ENCODE measurements around the gene HECTD4.
A peak's percentile ranks its signal among the peaks of the same experiment; 100 is the strongest.

Gene HECTD4

DNA sequence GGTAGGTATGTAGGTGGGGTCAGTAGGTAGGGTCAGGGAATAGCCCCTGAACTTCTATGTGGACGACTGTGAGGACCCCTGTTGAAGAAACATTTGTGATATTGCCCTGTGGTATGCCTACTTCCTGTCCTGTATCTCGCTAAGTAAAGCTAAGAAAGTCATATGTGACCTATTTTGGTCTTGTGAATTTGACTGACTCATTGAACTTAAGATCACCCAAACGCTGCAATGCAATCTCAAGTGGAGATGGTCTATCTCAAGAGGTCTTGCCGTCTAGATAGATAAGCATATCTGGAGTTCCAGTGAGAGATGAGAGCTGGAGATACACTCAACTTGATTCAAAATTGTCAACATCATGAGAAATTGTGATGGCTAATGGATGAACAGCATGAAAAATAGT is 183.1 kb downstream of the HECTD4 start:
- Histone ChIP-seq H3F3A (ENCODE audit: insufficient read depth, low read length) (no peaks in the 10 kb centered on the region), H3K9me3 (ENCODE audit: low read length) (no peaks in the 10 kb centered on the region), H2AFZ (ENCODE audit: low read length) (no peak overlapping the region), H3K9ac (ENCODE audit: low read length) (no peak overlapping the region), H3K4me2 (ENCODE audit: low read length) (no peak overlapping the region), H3K36me3 (ENCODE audit: insufficient read depth, low read length) (peaks cover 69% of the 10 kb centered on the region), H3K79me2 (ENCODE audit: insufficient read depth, low read length) (no peaks in the 10 kb centered on the region), H3K4me3 (ENCODE audit: low read depth, low read length, poor library complexity, severe bottlenecking) (no peak overlapping the region), H3K4me1 (ENCODE audit: insufficient read depth, low read length, severe bottlenecking) (no peaks in the 10 kb centered on the region), H3K27ac (ENCODE audit: low read depth, low read length, poor library complexity, severe bottlenecking) (no peak overlapping the region), H4K20me1 (ENCODE audit: insufficient read depth, low read length) (no peaks in the 10 kb centered on the region), H3K27me3 (ENCODE audit: insufficient read depth, low read length) (no peaks in the 10 kb centered on the region), H3K9me2 (ENCODE audit: low read depth, low read length) (no peaks in the 10 kb centered on the region)
- TF ChIP-seq EZH2 (IDR thresholded peaks at IDR 0.05; ENCODE audit: borderline replicate concordance, low read length): no peak
- TF ChIP-seq, protein P1, sequence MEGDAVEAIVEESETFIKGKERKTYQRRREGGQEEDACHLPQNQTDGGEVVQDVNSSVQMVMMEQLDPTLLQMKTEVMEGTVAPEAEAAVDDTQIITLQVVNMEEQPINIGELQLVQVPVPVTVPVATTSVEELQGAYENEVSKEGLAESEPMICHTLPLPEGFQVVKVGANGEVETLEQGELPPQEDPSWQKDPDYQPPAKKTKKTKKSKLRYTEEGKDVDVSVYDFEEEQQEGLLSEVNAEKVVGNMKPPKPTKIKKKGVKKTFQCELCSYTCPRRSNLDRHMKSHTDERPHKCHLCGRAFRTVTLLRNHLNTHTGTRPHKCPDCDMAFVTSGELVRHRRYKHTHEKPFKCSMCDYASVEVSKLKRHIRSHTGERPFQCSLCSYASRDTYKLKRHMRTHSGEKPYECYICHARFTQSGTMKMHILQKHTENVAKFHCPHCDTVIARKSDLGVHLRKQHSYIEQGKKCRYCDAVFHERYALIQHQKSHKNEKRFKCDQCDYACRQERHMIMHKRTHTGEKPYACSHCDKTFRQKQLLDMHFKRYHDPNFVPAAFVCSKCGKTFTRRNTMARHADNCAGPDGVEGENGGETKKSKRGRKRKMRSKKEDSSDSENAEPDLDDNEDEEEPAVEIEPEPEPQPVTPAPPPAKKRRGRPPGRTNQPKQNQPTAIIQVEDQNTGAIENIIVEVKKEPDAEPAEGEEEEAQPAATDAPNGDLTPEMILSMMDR (IDR thresholded peaks at IDR 0.05; ENCODE audit: low read length): no peak

DNA sequence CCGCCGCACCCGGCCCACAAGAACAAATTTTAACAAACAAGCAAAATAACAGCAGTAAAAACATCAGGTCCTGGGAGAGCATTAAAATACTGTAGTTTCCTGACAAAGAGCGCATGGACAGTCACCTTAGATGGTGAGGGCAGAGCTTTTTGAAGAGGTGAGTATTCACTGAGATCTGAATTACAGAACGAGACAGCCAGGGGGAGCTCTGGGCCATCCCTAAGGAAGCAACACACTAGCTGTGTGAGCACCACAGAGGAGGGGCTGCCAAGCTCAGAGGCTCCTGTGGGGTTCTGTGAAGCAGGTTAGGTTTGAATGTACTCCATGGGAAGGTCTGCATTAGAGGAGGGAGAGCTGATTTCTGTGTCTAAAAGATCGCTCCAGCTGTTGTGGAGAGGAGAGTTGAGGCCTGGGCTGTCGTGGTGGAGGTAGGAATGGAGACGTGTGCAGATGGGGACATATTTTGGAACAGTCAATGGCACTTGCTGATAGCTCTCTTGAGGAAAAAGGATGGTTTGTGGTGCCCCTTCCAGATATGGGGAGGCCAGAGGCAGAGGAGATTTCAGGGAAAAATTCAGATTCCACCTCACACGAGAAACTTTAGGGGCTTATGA is 184.0 kb downstream of the HECTD4 start:
- Histone ChIP-seq H3K27me3 (ENCODE audit: insufficient read depth, low read length) (no peaks in the 10 kb centered on the region), H3K27ac (ENCODE audit: low read depth, low read length, poor library complexity, severe bottlenecking) (no peak overlapping the region), H3K4me3 (ENCODE audit: low read depth, low read length, poor library complexity, severe bottlenecking) (no peak overlapping the region), H2AFZ (ENCODE audit: low read length) (no peak overlapping the region), H3K9me2 (ENCODE audit: low read depth, low read length) (no peaks in the 10 kb centered on the region), H3K36me3 (ENCODE audit: insufficient read depth, low read length) (peaks cover 67% of the 10 kb centered on the region), H4K20me1 (ENCODE audit: insufficient read depth, low read length) (no peaks in the 10 kb centered on the region), H3K9me3 (ENCODE audit: low read length) (no peaks in the 10 kb centered on the region), H3K4me1 (ENCODE audit: insufficient read depth, low read length, severe bottlenecking) (no peaks in the 10 kb centered on the region), H3K79me2 (ENCODE audit: insufficient read depth, low read length) (no peaks in the 10 kb centered on the region), H3F3A (ENCODE audit: insufficient read depth, low read length) (no peaks in the 10 kb centered on the region), H3K4me2 (ENCODE audit: low read length) (no peak overlapping the region), H3K9ac (ENCODE audit: low read length) (no peak overlapping the region)
- TF ChIP-seq, protein P1 (IDR thresholded peaks at IDR 0.05; ENCODE audit: low read length): peak; percentile 76
- no peak for TF ChIP-seq EZH2 (IDR thresholded peaks at IDR 0.05; ENCODE audit: borderline replicate concordance, low read length)

DNA sequence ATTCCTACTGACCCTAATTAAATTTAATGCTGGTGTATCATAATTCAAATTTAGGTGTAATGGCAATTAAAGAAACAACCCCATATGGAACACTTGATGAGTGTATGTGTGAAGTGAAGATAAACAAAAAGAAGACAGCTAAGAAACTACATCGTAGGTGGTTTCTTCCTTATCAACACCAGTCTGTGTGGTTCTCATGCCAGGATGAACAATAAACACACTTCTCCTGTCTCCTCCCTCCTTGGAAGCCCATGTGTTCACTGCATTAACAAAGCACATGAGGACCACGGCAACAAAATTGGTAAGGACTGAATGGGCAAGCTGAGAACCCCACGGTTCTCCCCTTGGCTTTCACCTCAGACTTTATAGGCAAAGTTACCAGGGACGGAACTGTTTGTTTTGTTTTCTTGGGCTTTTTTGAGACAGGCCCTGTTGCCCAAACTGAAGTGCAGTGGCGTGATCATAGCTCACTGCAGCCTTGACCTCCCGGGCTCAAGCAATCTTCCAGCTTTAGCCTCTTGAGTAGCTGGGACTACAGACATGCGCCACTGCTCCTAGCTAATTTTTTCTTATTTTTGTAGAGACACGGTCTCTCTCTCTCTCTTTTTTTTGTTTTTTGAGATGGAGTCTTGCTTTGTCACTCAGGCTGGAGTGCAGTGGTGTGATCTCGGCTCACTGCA is 185.9 kb downstream of the HECTD4 start:
- no peaks in the 10 kb centered on the region for H3K27me3 ChIP-seq (ENCODE audit: insufficient read depth, low read length)
- H3K79me2 ChIP-seq (ENCODE audit: insufficient read depth, low read length): no peaks in the 10 kb centered on the region
- peaks cover 69% of the 10 kb centered on the region for H3K36me3 ChIP-seq (ENCODE audit: insufficient read depth, low read length)
- no peak overlapping the region for H3K27ac ChIP-seq (ENCODE audit: low read depth, low read length, poor library complexity, severe bottlenecking)
- H3K4me3 ChIP-seq (ENCODE audit: low read depth, low read length, poor library complexity, severe bottlenecking): no peak overlapping the region
- TF ChIP-seq, protein P1 (IDR thresholded peaks at IDR 0.05; ENCODE audit: low read length): no peak
- TF ChIP-seq EZH2 (IDR thresholded peaks at IDR 0.05; ENCODE audit: borderline replicate concordance, low read length): no peak
- H3K9me2 ChIP-seq (ENCODE audit: low read depth, low read length): no peaks in the 10 kb centered on the region
- no peaks in the 10 kb centered on the region for H3K9me3 ChIP-seq (ENCODE audit: low read length)
- no peak overlapping the region for H3K4me2 ChIP-seq (ENCODE audit: low read length)
- H4K20me1 ChIP-seq (ENCODE audit: insufficient read depth, low read length): no peaks in the 10 kb centered on the region
- H2AFZ ChIP-seq (ENCODE audit: low read length): no peak overlapping the region
- H3K4me1 ChIP-seq (ENCODE audit: insufficient read depth, low read length, severe bottlenecking): no peaks in the 10 kb centered on the region
- H3F3A ChIP-seq (ENCODE audit: insufficient read depth, low read length): no peaks in the 10 kb centered on the region
- H3K9ac ChIP-seq (ENCODE audit: low read length): no peak overlapping the region
